ENCODE data around the gene ACTA1. TPM values are rescaled to one million over a fixed set of nuclear protein-coding genes. Genes with fewer than 3 reads are reported as not detected.
"Not testable (repeated sequence)": the region's sequence is repeated elsewhere in the genome, so short reads cannot be mapped to it uniquely, and the experiment has no call there.

ACTA1 gene
- total RNA-seq, 2 donors from 2014 or later = 2.4 TPM; not detected in 1

DNA sequence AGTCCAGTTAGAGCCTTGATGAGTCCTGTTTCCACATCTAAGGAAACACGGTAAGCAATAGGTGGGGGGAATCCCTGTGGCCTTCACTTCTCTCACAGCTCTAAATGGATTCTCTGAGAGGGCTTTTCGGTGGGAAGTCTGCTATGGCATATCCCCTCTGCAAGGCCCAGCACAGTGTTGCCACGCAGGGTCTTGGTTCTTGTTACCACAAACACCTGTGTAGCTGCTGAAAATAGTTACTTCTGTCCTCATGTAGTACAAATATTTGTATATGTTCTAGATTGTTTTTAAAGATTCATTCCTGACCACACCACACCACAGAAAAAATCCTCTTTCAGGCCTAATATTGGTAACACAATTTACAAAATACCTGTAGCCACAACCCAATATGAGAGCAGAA lies 5.6 kb downstream of the ACTA1 start:
- Histone ChIP-seq H3K9me3 (no peaks in the 10 kb centered on the region), H3K9ac (ENCODE audit: low read depth in 2 of 2, low read length in 2 of 2) (no peak overlapping the region), H3K27ac (no peak overlapping the region), H3K36me3 (no peaks in the 10 kb centered on the region), H3K4me3 (no peak overlapping the region), H3K27me3 (peaks cover 39% of the 10 kb centered on the region), H3K4me1 (peaks cover 7% of the 10 kb centered on the region)
- TF ChIP-seq, protein P1, sequence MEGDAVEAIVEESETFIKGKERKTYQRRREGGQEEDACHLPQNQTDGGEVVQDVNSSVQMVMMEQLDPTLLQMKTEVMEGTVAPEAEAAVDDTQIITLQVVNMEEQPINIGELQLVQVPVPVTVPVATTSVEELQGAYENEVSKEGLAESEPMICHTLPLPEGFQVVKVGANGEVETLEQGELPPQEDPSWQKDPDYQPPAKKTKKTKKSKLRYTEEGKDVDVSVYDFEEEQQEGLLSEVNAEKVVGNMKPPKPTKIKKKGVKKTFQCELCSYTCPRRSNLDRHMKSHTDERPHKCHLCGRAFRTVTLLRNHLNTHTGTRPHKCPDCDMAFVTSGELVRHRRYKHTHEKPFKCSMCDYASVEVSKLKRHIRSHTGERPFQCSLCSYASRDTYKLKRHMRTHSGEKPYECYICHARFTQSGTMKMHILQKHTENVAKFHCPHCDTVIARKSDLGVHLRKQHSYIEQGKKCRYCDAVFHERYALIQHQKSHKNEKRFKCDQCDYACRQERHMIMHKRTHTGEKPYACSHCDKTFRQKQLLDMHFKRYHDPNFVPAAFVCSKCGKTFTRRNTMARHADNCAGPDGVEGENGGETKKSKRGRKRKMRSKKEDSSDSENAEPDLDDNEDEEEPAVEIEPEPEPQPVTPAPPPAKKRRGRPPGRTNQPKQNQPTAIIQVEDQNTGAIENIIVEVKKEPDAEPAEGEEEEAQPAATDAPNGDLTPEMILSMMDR (IDR thresholded peaks at IDR 0.05) = no peak
- intact Hi-C loops (cut with DNase I) = no loop called here
- no peak for DNase-seq

DNA sequence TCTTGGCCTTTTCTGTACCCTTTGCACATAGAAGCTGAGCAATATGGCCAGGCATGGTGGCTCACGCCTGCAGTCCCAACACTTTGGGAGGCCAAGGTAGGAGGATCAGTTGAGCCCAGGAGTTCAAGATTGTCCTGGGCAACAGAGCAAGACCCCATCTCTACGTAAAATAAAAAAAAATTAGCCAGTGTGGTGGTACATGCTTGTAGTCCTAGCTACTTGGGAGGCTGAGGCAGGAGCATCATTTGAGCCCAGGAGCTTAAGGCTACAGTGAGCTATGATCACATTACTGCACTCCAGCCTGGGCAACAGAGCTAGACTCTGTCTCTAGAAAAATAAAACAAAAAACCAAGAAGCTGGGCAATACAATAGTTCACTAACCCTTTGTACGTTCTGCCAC lies 6.3 kb downstream of the ACTA1 start:
- no peaks in the 10 kb centered on the region for H3K9me3 ChIP-seq
- no peak overlapping the region for H3K9ac ChIP-seq (ENCODE audit: low read depth in 2 of 2, low read length in 2 of 2)
- peaks cover 33% of the 10 kb centered on the region for H3K27me3 ChIP-seq

DNA sequence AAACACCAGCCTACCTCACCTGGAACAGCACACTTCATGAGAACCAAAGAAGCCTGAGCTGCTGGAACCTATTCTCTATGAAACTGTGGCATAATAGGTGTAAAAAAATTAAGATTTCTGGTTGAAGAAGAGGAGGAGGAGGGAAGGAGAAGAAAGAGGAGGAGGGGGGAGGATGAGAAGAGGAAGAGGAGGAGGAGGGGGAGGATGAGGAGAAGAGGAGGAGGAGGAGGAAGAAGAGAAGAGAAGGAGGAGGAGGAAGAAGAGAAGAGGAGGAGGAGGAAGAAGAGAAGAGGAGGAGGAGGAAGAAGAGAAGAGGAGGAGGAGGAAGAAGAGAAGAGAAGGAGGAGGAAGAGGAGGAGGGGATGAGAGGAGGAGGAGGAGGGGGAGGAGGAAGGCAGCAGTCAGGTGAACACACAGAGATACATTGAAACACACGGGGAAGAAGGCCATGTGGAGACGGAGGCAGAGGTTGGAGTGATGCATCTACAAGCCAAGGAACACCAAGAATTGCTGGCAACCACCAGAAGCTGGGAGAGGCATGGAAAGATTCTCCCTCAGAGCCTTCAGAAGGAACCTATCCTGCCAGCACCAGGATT lies 8.2 kb downstream of the ACTA1 start:
- Histone ChIP-seq H3K4me1 (no peaks in the 10 kb centered on the region), H3K4me3 (no peak overlapping the region), H3K27ac (no peak overlapping the region), H3K9ac (ENCODE audit: low read depth in 2 of 2, low read length in 2 of 2) (no peak overlapping the region), H3K27me3 (peaks cover 13% of the 10 kb centered on the region), H3K36me3 (no peaks in the 10 kb centered on the region), H3K9me3 (no peaks in the 10 kb centered on the region)
- no peak for DNase-seq
- intact Hi-C loops (cut with DNase I) = no loop called here
- TF ChIP-seq, protein P1 (IDR thresholded peaks at IDR 0.05) = no peak

More for the DNA sequence above, 6.3 kb downstream of the ACTA1 start:
- Histone ChIP-seq H3K36me3 (no peaks in the 10 kb centered on the region), H3K4me3 (no peak overlapping the region), H3K4me1 (peaks cover 7% of the 10 kb centered on the region), H3K27ac (no peak overlapping the region)
- DNase-seq = no peak
- intact Hi-C loops (cut with DNase I) = no loop called here
- TF ChIP-seq, protein P1 (IDR thresholded peaks at IDR 0.05) = no peak

DNA sequence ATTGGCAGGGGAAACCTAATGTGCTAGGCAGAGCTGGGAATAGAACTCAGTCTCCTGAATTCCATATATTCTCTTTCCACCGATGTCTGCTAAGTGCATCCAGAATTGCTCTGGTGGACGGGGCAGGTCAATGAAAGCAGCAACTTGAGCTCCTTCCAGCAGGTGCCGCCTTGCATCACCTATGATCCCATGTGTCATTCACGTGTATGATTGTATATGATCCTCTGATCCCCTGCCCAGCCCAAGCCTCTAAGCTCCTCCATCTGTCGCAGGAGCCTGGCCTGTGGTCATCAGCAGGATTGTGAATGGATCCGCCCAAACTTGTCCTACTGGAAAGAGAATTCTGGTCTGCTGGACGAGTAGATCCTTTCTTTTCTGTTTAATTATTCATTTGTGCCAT lies 13.1 kb downstream of the ACTA1 start:
- H3K9me3 ChIP-seq = no peaks in the 10 kb centered on the region
- intact Hi-C loops (cut with DNase I) = no loop called here
- no peaks in the 10 kb centered on the region for H3K27me3 ChIP-seq
- no peak overlapping the region for H3K27ac ChIP-seq
- DNase-seq = no peak
- TF ChIP-seq, protein P1 (IDR thresholded peaks at IDR 0.05) = no peak
- no peaks in the 10 kb centered on the region for H3K4me1 ChIP-seq
- no peak overlapping the region for H3K9ac ChIP-seq (ENCODE audit: low read depth in 2 of 2, low read length in 2 of 2)
- no peak overlapping the region for H3K4me3 ChIP-seq
- H3K36me3 ChIP-seq = no peaks in the 10 kb centered on the region

DNA sequence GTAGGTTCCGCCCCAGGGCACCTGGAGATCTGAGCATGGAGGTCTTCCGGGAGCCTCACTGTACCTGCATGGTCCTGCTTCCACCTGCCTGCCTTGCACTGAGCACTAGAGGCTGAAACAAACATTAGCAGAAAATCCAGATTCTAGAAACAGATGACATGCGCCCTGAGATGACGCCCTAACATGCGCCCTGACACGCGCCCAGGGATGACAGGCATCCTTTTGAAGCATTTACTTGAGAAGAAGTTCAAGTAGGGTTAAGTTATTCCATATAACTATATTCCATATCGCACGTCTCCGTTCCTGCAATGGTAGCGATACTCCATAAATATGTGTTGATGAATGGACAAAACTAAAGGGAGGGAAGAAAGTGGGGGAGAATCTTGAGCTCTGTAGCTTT lies 13.7 kb downstream of the ACTA1 start:
- no peaks in the 10 kb centered on the region for H3K36me3 ChIP-seq
- no peak overlapping the region for H3K9ac ChIP-seq (ENCODE audit: low read depth in 2 of 2, low read length in 2 of 2)
- H3K4me3 ChIP-seq = no peak overlapping the region
- no peaks in the 10 kb centered on the region for H3K9me3 ChIP-seq
- DNase-seq = no peak
- H3K27ac ChIP-seq = no peak overlapping the region
- H3K27me3 ChIP-seq = no peaks in the 10 kb centered on the region
- intact Hi-C loops (cut with DNase I) = no loop called here
- no peaks in the 10 kb centered on the region for H3K4me1 ChIP-seq
- TF ChIP-seq, protein P1 (IDR thresholded peaks at IDR 0.05) = no peak

DNA sequence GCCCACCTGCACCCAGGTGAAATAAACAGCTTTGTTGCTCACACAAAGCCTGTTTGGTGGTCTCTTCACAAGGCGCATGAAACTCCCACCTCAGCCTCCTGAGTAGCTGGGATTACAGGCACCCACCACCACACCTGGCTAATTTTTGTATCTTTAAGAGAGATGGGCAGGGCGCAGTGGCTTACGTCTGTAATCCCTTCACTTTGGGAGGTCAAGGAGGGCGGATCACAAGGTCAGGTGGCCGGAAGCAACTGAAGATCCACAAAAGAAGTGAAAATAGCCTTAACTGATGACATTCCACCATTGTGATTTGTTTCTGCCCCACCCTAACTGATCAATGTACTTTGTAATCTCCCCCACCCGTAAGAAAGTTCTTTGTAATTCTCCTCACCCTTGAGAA lies 15.3 kb downstream of the ACTA1 start:
- H3K9me3 ChIP-seq; H3K27me3 ChIP-seq; intact Hi-C loops (cut with DNase I); H3K36me3 ChIP-seq; H3K27ac ChIP-seq; DNase-seq; H3K4me1 ChIP-seq; H3K4me3 ChIP-seq; H3K9ac ChIP-seq (ENCODE audit: low read depth in 2 of 2, low read length in 2 of 2): not testable (repeated sequence)

DNA sequence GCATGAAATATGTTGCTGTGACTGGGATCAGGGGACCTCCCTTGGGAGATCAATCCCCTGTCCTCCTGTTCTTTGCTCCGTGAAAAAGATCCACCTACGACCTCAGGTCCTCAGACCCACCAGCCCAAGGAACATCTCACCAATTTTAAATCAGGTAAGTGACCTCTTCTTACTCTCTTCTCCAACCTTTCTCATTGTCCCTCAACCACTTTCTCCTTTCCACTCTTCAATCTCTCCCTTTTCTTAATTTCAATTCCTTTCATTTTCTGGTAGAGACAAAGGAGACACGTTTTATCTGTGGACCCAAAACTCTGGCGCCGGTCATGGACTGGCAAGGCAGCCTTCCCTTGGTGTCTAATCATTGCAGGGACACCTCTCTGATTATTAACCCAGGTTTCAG lies 21.1 kb downstream of the ACTA1 start:
- H3K9ac ChIP-seq (ENCODE audit: low read depth in 2 of 2, low read length in 2 of 2); H3K4me1 ChIP-seq; DNase-seq; H3K27ac ChIP-seq; H3K27me3 ChIP-seq; H3K9me3 ChIP-seq; H3K36me3 ChIP-seq; intact Hi-C loops (cut with DNase I); H3K4me3 ChIP-seq: not testable (repeated sequence)

Measured in colonic mucosa (tissue), 4 donors.